SK-N-SH (cell line): ENCODE measurements around the gene UST. TPM values are rescaled to one million over a fixed set of nuclear protein-coding genes. Genes with fewer than 3 reads are reported as not detected.

Experiments used
- CTCF ChIA-PET: fragments of 300-600, 350-600 bp; formaldehyde crosslinking; extraction: SDS; loops from one replicate; lab custom pipeline; 2021; lab: Yijun Ruan, JAX
- POLR2A ChIA-PET: fragments of 350-600 bp; sonication (Branson Sonifier 250); formaldehyde crosslinking; extraction: SDS; loops from one replicate; lab custom pipeline; 2020; ENCODE audit warnings: antibody characterized with exemption, inconsistent platforms; lab: Yijun Ruan, JAX
- DNase-seq: peaks from one replicate; pipeline ENCODE4 v3.0.0; 2012
- H2AFZ ChIP-seq: fragments of 200-600 bp; sonication (generic); 2 replicates; pipeline ENCODE4 v1.8.1; 2016; ENCODE audit warnings: antibody characterized with exemption, mild to moderate bottlenecking, low read depth
- H3F3A ChIP-seq: fragments of 200-600 bp; sonication (generic); replicated peaks from 2 replicates; pipeline ENCODE3; 2016; ENCODE audit warnings: antibody characterized with exemption, mild to moderate bottlenecking; ENCODE audit not compliant: insufficient read depth
- H3K27ac ChIP-seq, 2 experiments: fragments of 200-500 bp in 1 of 2; fragments of 200-600 bp in 1 of 2; sonication (Bioruptor generic) in 1 of 2; sonication (generic), shearing (Covaris generic) in 1 of 2; 2 replicates each; pipeline versions ENCODE4 v1.5.1 to v1.6.1; 2014 to 2016; ENCODE audit warnings: low read depth in 2 of 2, inconsistent platforms in 1 of 2, low read length in 1 of 2, mild to moderate bottlenecking in 1 of 2, mixed read lengths in 1 of 2
- H3K27me3 ChIP-seq: fragments of 200-600 bp; sonication (generic), shearing (Covaris generic); 2 replicates; pipeline ENCODE4 v1.6.1; 2016; ENCODE audit warnings: mixed run types; ENCODE audit not compliant: insufficient read depth
- H3K36me3 ChIP-seq, 2 experiments: fragments of 200-500 bp in 1 of 2; fragments of 200-600 bp in 1 of 2; sonication (Bioruptor generic) in 1 of 2; sonication (generic) in 1 of 2; replicated peaks in 1 of 2; 2 replicates each; pipeline versions ENCODE3 to v1.5.1; 2014 to 2016; ENCODE audit warnings: low read length in 1 of 2, mild to moderate bottlenecking in 1 of 2; ENCODE audit not compliant: insufficient read depth in 2 of 2, control insufficient read depth in 1 of 2
- H3K4me1 ChIP-seq, 2 experiments: fragments of 200-500 bp in 1 of 2; fragments of 200-600 bp in 1 of 2; sonication (Bioruptor generic) in 1 of 2; sonication (generic), shearing (Covaris generic) in 1 of 2; 2 replicates each; pipeline versions ENCODE4 v1.5.1 to v1.6.1; 2014 to 2016; ENCODE audit warnings: low read depth in 1 of 2, low read length in 1 of 2, mixed run types in 1 of 2; ENCODE audit not compliant: insufficient read depth in 2 of 2, control insufficient read depth in 1 of 2
- H3K4me2 ChIP-seq: fragments of 200-600 bp; sonication (generic), shearing (Covaris generic); 2 replicates; pipeline ENCODE4 v1.6.1; 2017; ENCODE audit warnings: mixed run types
- H3K4me3 ChIP-seq, 2 experiments: fragments of 200-500 bp in 1 of 2; fragments of 200-600 bp in 1 of 2; sonication (Bioruptor generic) in 1 of 2; sonication (generic), shearing (Covaris generic) in 1 of 2; 2 replicates each; pipeline versions ENCODE4 v1.5.1 to v1.8.1; 2014 to 2016; ENCODE audit warnings: low read depth in 2 of 2, inconsistent platforms in 1 of 2, low read length in 1 of 2, mild to moderate bottlenecking in 1 of 2, mixed read lengths in 1 of 2, moderate library complexity in 1 of 2
- H3K79me2 ChIP-seq: fragments of 200-600 bp; sonication (generic); 2 replicates; pipeline ENCODE4 v1.8.1; 2017; ENCODE audit warnings: mild to moderate bottlenecking; ENCODE audit not compliant: insufficient read depth
- H3K9ac ChIP-seq: fragments of 200-600 bp; sonication (generic); 2 replicates; pipeline ENCODE4 v1.6.1; 2017; ENCODE audit warnings: mixed run types
- H3K9me2 ChIP-seq: fragments of 200-600 bp; sonication (generic); 2 replicates; pipeline ENCODE4 v1.6.1; 2017; ENCODE audit warnings: mixed run types
- H3K9me3 ChIP-seq: fragments of 200-600 bp; sonication (generic); 2 replicates; pipeline ENCODE4 v1.6.1; 2017; ENCODE audit warnings: mixed run types, mild to moderate bottlenecking, moderate library complexity
- H4K20me1 ChIP-seq: fragments of 200-600 bp; sonication (generic); 2 replicates; pipeline ENCODE4 v1.6.1; 2017; ENCODE audit warnings: mild to moderate bottlenecking, mixed run types; ENCODE audit not compliant: insufficient read depth
- EP300 ChIP-seq, 2 experiments: IDR thresholded peaks; 2 replicates each; pipeline versions ENCODE4 v1.4.0 to v1.6.1; 2012; ENCODE audit warnings: borderline replicate concordance in 1 of 2, low read depth in 1 of 2, low read length in 1 of 2
- FOXJ3 ChIP-seq: sonication (generic); formaldehyde crosslinking; IDR thresholded peaks from 2 replicates; pipeline ENCODE4 v1.5.1; 2020; ENCODE audit warnings: mild to moderate bottlenecking, missing genetic modification reagents
- FOXM1 ChIP-seq: IDR thresholded peaks from 2 replicates; pipeline ENCODE4 v1.4.0; 2012; ENCODE audit warnings: low read depth, mild to moderate bottlenecking
- GABPA ChIP-seq: IDR thresholded peaks from 2 replicates; pipeline ENCODE4 v1.4.0; 2012; ENCODE audit warnings: low read depth, mild to moderate bottlenecking
- JUND ChIP-seq: IDR thresholded peaks from 2 replicates; pipeline ENCODE4 v1.4.0; 2012
- MEF2A ChIP-seq: IDR thresholded peaks from 2 replicates; pipeline ENCODE4 v1.4.0; 2012; ENCODE audit warnings: low read depth, borderline replicate concordance
- MXI1 ChIP-seq: IDR thresholded peaks from 2 replicates; pipeline ENCODE4 v1.6.1; 2012; ENCODE audit warnings: mild to moderate bottlenecking, low read depth, low read length, improper control_type of control experiment
- NFIC ChIP-seq: IDR thresholded peaks from 2 replicates; pipeline ENCODE4 v1.4.0; 2012; ENCODE audit warnings: borderline replicate concordance
- POLR2AphosphoS5 ChIP-seq: IDR thresholded peaks from 2 replicates; pipeline ENCODE4 v1.6.1; 2012; ENCODE audit warnings: low read depth, low read length
- RXRA ChIP-seq: IDR thresholded peaks from 2 replicates; pipeline ENCODE4 v1.4.0; 2012; ENCODE audit warnings: low read depth, mild to moderate bottlenecking, borderline replicate concordance
- SIN3A ChIP-seq: IDR thresholded peaks from 2 replicates; pipeline ENCODE4 v1.6.1; 2012; ENCODE audit warnings: low read depth, mild to moderate bottlenecking, low read length, moderate library complexity, borderline replicate concordance
- SMC3 ChIP-seq: IDR thresholded peaks from 2 replicates; pipeline ENCODE4 v1.6.1; 2012; ENCODE audit warnings: low read depth, low read length, improper control_type of control experiment
- TAF1 ChIP-seq: IDR thresholded peaks from 2 replicates; pipeline ENCODE4 v1.6.1; 2012; ENCODE audit warnings: low read depth, mild to moderate bottlenecking, low read length, moderate library complexity, borderline replicate concordance
- TCF12 ChIP-seq: IDR thresholded peaks from 2 replicates; pipeline ENCODE4 v1.4.0; 2012
- WGBS: methylation state at CpG from one replicate; pipeline ENCODE4 v1.1.6; 2017; ENCODE audit warnings: low lambda C conversion rate; 5-methylcytosine and 5-hydroxymethylcytosine counted together
- polyA plus RNA-seq, 3 experiments: library from polyadenylated mRNA; depleted of rRNA; stranded (reverse); fragments of >200 nt; gene quantifications; 2 replicates each; pipeline ENCODE4 v1.2.3, GENCODE V29; 2012
- TF ChIP-seq, protein P1 (sequence below): IDR thresholded peaks from 2 replicates; pipeline ENCODE4 v1.4.0; 2012; ENCODE audit warnings: low read depth, borderline replicate concordance
- TF ChIP-seq, protein P2 (sequence below): IDR thresholded peaks from 2 replicates; pipeline ENCODE4 v1.6.1; 2012; ENCODE audit warnings: mild to moderate bottlenecking, low read depth, low read length, moderate library complexity

The UST gene
- polyA plus RNA-seq, 1 of the 3 experiments (the other 2 are of a cell fraction) = 1.7 TPM

DNA sequence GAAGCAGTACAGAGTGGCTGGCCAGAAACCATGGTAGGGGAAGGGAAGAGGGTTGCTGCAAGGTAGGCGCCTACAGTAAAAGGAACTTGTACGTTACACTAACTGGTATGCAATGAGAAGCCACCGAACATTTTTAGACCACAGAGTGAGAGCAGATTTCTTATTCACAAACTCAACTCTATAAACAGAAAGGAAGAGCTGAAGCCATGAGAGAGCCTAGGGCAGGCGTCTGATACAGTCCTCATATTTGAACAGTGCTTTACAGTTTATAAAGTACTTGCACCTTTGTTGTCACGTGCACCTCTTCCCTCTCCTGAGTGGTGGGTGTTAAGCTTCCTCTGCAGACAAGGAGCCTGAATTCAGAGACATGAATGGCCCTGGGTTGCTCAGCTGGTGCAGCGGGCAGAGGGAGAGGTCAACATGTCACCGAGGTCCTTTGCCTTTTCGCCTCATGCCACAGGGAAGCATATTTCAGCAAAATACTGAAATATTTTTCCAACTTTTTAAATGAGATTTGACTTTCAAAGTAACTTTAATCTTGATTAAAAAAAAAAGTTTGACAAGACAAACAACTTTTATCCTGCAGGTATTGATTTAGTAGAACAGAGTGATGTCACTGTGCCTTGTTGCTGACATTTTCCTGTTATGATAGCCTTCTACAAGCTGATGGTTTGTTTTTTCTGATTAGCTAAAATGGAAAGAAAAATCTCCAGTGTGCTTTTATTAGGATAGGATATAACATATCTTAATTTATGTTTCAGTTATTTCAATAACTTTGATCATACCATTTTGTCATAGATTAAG lies 23.8 kb downstream of the UST start:
- Histone ChIP-seq H3K36me3 (no peaks in the 10 kb centered on the region), H3K4me1 (no peaks in the 10 kb centered on the region), H3K9ac (no peak overlapping the region), H3K79me2 (no peaks in the 10 kb centered on the region), H3K27me3 (peaks cover 53% of the 10 kb centered on the region), H3K9me3 (no peaks in the 10 kb centered on the region), H3K27ac (no peak overlapping the region), H4K20me1 (no peaks in the 10 kb centered on the region), H3F3A (no peaks in the 10 kb centered on the region), H3K4me3 (no peak overlapping the region), H3K9me2 (no peaks in the 10 kb centered on the region), H3K4me2 (no peak overlapping the region), H2AFZ (no peak overlapping the region)
- TF ChIP-seq FOXM1 = no peak
- TF ChIP-seq FOXJ3 (CRISPR knock-in tag) = no peak
- TF ChIP-seq GABPA = no peak
- ChIA-PET CTCF (interaction anchor here (0.6 kb wide), 1 partner anchor 10 kb away, joined by 3 read pairs; no protein-coding TSS in a partner anchor), POLR2A (no interaction called here)
- DNase-seq = no peak
- 8% methylated on average over 8 of the region's 8 CpGs for WGBS

DNA sequence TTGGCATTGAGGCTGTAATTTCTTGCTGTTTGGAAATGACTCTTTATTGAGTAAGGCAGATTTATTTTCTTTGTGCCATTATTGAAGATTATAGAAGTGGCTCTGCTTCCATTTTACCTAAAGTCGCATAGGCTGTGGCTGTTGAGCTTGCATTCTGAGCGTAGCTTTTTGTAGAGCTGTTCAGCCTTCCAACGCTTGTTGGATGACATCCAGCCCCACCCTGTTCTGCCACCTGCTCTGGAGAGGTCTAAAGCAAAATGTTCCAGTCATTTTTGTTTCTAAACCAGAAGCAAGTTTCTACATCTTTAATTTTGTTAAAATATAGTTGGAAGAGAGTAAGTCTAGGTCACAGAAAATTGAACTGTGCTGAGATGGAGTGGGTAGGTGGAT lies 24.4 kb downstream of the UST start:
- H3K9me3 ChIP-seq = no peaks in the 10 kb centered on the region
- CTCF ChIA-PET = interaction anchor here (0.6 kb wide), 1 partner anchor 10 kb away, joined by 3 read pairs; no protein-coding TSS in a partner anchor
- TF ChIP-seq TCF12 = no peak
- no peak for TF ChIP-seq JUND
- TF ChIP-seq MXI1 = no peak
- TF ChIP-seq, all 33 proteins: peak for 0
- no peak overlapping the region for H3K9ac ChIP-seq
- DNase-seq = no peak
- H3K4me2 ChIP-seq = no peak overlapping the region
- POLR2A ChIA-PET = no interaction called here
- H3K27ac ChIP-seq = no peak overlapping the region
- 2% methylated on average over 3 of the region's 3 CpGs for WGBS
- no peaks in the 10 kb centered on the region for H3K79me2 ChIP-seq
- H3K27me3 ChIP-seq = peaks cover 52% of the 10 kb centered on the region
- H4K20me1 ChIP-seq = no peaks in the 10 kb centered on the region
- H3K4me1 ChIP-seq = no peaks in the 10 kb centered on the region
- H3F3A ChIP-seq = no peaks in the 10 kb centered on the region
- H3K9me2 ChIP-seq = no peaks in the 10 kb centered on the region
- no peaks in the 10 kb centered on the region for H3K36me3 ChIP-seq
- H2AFZ ChIP-seq = no peak overlapping the region
- H3K4me3 ChIP-seq = no peak overlapping the region

DNA sequence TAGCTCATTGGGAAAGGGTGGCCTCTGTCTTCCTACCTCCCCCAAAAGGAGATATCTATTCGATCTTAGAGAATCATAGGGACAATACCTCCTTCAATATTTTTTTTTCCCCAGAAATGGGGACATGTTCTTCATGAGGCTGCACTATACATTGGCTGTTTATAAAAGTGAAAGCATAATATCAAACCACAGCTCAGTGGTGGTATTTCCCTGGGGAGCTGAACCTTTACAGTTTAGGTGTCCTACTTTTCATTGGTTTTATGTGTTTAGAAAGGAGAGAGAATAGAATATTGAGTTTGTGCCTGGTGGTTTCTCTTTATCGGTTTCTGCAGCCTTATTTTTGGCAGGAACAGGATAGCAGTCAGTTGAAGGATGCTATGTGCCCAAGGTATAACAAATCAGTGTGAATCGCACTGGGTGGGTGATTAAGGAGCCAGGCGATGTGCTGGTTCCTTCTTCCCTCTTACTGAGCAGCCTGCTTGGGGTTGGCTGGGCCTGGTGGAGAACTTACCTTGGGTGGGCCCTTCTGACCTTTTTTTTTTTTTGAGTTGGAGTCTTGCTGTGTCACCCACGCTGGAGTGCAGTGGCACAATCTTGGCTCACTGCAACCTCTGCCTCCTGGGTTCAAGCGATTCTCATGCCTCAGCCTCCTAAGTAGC lies 25.2 kb downstream of the UST start:
- no peaks in the 10 kb centered on the region for H3K4me1 ChIP-seq
- no peak overlapping the region for H3K4me2 ChIP-seq
- CTCF ChIA-PET = no interaction called here
- peaks cover 45% of the 10 kb centered on the region; the same call in 1 of the 2 replicates for H3K27me3 ChIP-seq
- no peaks in the 10 kb centered on the region for H4K20me1 ChIP-seq
- H3K9me3 ChIP-seq = no peaks in the 10 kb centered on the region
- H3F3A ChIP-seq = no peaks in the 10 kb centered on the region
- no peak overlapping the region for H3K27ac ChIP-seq
- no peaks in the 10 kb centered on the region for H3K36me3 ChIP-seq
- POLR2A ChIA-PET = no interaction called here
- H3K4me3 ChIP-seq = no peak overlapping the region
- no peaks in the 10 kb centered on the region for H3K79me2 ChIP-seq
- H3K9me2 ChIP-seq = no peaks in the 10 kb centered on the region
- 4% methylated on average over 6 of the region's 6 CpGs for WGBS
- H3K9ac ChIP-seq = no peak overlapping the region
- DNase-seq = no peak
- H2AFZ ChIP-seq = no peak overlapping the region
- TF ChIP-seq NFIC = no peak
- TF ChIP-seq, protein P1, sequence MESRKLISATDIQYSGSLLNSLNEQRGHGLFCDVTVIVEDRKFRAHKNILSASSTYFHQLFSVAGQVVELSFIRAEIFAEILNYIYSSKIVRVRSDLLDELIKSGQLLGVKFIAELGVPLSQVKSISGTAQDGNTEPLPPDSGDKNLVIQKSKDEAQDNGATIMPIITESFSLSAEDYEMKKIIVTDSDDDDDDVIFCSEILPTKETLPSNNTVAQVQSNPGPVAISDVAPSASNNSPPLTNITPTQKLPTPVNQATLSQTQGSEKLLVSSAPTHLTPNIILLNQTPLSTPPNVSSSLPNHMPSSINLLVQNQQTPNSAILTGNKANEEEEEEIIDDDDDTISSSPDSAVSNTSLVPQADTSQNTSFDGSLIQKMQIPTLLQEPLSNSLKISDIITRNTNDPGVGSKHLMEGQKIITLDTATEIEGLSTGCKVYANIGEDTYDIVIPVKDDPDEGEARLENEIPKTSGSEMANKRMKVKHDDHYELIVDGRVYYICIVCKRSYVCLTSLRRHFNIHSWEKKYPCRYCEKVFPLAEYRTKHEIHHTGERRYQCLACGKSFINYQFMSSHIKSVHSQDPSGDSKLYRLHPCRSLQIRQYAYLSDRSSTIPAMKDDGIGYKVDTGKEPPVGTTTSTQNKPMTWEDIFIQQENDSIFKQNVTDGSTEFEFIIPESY = no peak
- TF ChIP-seq MXI1 = no peak
- TF ChIP-seq, protein P2, sequence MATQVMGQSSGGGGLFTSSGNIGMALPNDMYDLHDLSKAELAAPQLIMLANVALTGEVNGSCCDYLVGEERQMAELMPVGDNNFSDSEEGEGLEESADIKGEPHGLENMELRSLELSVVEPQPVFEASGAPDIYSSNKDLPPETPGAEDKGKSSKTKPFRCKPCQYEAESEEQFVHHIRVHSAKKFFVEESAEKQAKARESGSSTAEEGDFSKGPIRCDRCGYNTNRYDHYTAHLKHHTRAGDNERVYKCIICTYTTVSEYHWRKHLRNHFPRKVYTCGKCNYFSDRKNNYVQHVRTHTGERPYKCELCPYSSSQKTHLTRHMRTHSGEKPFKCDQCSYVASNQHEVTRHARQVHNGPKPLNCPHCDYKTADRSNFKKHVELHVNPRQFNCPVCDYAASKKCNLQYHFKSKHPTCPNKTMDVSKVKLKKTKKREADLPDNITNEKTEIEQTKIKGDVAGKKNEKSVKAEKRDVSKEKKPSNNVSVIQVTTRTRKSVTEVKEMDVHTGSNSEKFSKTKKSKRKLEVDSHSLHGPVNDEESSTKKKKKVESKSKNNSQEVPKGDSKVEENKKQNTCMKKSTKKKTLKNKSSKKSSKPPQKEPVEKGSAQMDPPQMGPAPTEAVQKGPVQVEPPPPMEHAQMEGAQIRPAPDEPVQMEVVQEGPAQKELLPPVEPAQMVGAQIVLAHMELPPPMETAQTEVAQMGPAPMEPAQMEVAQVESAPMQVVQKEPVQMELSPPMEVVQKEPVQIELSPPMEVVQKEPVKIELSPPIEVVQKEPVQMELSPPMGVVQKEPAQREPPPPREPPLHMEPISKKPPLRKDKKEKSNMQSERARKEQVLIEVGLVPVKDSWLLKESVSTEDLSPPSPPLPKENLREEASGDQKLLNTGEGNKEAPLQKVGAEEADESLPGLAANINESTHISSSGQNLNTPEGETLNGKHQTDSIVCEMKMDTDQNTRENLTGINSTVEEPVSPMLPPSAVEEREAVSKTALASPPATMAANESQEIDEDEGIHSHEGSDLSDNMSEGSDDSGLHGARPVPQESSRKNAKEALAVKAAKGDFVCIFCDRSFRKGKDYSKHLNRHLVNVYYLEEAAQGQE = no peak
- TF ChIP-seq SIN3A = no peak
- no peak for TF ChIP-seq MEF2A
- TF ChIP-seq FOXJ3 (CRISPR knock-in tag) = no peak
- no peak for TF ChIP-seq SMC3
- TF ChIP-seq POLR2AphosphoS5 = no peak
- TF ChIP-seq RXRA = no peak
- no peak for TF ChIP-seq TAF1
- TF ChIP-seq EP300 (IDR thresholded peaks at IDR 0.05; ENCODE audit: borderline replicate concordance in 1 of 2, low read depth in 1 of 2, low read length in 1 of 2) = no peak
